HG02840 (cell line): Measurements from ENCODE around the gene SRPK2.

Source experiments
- ATAC-seq: cut with Tn5 transposase; IDR thresholded peaks from one replicate; pipeline ENCODE4 v1.9.1; 2021; ENCODE audit warnings: mild to moderate bottlenecking, moderate library complexity, moderate number of reproducible peaks; ENCODE audit not compliant: unreplicated experiment, low FRiP score

The SRPK2 gene

GRCh38 chr7:105229641-105230040 lies 159.1 kb downstream of the SRPK2 start:
- ATAC-seq: no peak

GRCh38 chr7:105228555-105228954 lies 160.2 kb downstream of the SRPK2 start:
- ATAC-seq: no peak

DNA sequence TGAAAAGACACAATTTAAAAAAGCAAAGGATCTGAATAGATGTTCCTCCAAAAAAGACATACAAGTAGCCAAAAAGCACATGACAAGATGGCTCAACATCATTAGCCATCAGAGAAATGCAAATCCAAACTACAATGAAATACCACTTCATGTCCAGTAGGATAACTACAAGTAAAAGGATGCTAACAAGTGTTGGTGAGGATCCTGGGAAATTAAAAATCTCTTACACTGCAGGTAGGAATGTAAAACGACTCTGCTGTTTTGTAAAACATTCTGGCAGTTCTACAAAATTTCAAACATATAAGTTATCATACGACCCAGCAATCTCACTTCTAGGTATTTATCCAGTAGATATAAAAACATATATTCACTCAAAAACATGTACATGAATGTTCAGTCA lies 161.3 kb downstream of the SRPK2 start:
- no peak for ATAC-seq

DNA sequence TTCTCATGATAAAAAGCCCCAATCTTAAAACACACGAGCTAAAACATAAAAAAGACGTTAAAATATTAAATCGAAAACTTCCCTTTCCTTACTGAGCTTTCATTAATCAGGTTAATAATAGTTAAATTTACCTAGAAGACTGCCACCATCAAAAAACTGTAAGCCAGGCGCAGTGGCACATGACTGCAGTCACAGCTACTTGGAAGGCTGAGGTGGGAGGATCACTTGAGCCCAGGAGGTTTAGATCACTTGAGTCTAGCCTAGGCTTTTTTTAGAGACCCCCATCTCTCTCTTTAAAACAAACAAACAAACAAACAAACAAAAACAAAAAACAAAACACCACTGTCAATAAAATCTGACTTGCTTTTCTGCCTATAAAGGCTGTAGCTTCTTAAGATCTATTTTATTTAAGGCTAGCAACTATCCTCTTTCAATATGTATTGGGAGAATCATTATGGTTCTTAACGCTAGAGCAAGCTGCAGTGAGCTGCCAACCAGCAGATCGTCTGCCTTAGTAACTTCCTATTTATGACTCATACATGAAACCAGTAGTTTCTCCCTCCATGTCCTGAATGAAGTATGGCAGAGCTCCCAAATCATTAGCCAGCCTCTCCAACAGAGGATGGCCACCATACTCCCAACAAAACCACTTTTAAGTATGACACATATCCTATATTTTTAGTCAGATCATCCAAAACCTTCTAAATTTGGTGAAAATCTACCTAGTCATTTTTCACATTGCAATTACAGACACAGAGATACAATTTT lies 163.7 kb downstream of the SRPK2 start:
- no peak for ATAC-seq

DNA sequence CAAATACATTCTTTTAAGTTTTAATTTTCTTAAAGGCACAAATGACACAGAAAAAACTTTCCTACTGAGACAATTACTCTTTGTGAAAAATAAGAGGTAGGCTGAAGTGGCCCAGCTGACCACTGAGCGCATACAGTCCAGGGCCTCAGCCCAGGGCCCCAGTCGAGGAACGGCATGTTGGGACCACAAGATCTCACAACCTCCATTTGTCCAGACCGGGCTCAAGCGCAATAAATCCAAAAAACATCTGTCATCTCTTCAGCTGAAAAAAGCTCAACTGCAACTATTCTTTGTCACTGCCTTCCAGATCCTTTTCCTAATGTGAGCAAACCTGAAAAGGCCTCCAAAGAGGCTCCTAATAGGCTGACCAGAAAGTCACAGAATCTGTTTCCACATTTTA lies 165.8 kb downstream of the SRPK2 start:
- ATAC-seq: no peak

GRCh38 chr7:105219771-105220160 lies 169.0 kb downstream of the SRPK2 start:
- ATAC-seq: no peak

DNA sequence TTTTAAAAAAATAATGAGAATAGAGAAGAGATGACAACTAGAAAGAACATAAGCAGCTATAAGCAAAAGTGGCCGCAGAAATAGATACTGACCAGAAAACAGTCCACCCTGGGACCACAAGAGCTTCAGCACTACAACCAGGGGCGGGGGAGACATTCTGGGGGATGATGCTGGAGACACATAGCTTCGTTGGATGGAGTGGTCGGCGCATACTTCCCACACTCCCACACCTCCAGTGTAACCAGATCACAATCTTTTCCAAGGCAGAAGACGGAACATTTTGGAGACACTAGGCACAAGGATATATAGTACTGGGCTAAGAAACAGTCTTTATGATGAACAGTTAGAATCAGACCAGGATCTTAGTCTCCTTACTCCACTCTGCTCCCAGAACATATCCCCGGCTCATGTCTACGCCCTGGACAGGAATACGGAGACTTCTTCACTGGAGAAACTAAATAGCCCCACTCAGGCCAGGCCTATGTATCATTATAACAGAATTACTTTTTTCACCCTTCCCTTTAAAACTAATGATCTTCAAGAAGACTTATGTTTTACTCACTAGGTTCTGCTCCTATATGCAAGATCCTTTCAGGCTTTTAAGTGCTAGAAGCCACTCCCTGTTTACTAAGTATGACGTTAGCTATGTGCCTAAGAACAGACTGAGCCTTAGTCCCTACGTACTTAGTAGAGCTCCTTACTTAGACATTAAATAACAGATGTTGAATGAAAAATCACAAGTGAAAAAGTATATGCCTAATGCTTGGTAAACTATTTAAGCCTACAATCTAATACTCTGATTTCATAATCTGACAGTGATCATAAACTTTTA lies 169.6 kb downstream of the SRPK2 start:
- ATAC-seq: no peak

DNA sequence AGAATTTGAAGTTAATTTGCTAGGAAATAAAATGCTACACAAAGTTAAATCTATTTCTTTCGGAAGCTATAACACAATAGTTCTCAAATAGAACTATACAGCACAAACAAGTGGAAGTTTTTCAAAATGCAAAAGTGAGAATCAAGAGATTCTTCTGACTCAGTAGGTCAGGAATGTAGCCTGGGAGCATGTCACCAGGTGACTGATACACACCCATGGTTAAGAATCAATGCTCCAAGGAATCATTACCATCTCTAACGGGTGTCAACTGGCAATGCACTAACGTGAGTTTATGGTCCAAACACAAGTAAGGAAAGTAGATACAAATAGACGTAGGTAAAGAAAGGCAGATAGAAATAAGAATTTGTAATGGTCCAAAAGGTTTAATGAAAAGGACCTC lies 170.5 kb downstream of the SRPK2 start:
- no peak for ATAC-seq

GRCh38 chr7:105216786-105217185 lies 171.9 kb downstream of the SRPK2 start:
- no peak for ATAC-seq

GRCh38 chr7:105215821-105216220 lies 172.9 kb downstream of the SRPK2 start:
- ATAC-seq: no peak

GRCh38 chr7:105215182-105215581 lies 173.5 kb downstream of the SRPK2 start:
- no peak for ATAC-seq

DNA sequence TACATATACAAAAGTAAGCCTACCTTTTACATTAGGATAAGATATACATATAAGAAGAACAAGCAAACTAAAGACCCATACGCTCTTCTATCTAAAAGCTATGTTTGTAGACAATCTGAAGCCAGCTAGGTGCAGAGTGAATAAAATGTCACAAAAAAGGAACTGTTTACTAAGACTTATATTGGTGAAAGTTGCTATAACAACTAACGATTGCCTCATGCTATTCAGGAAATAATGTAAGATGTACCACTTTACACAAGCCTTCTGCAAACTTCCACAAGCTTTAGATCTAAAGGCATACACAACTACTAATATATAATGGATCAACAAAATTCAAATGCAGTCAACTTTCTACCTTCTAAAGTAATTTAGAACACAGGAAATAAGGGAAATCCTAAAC lies 175.1 kb downstream of the SRPK2 start:
- ATAC-seq: no peak

DNA sequence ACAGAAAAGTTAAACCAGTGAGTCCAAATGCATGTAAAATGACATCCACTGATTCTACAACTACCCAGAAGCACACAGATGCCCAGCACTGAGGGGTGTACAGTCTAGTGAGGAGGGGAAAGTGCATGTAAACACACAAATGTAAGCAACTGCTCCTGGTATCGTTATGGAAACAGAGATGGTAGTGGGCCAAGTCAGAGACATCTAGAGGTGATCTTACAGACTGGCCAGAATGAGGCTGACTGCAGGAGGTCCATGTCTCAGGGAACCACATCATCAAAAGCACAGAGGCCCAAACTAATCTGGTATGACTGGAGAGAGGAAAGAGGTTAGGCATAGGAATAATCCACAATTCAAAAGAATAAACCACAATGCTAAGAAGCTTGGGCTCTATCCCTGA lies 176.5 kb downstream of the SRPK2 start:
- no peak for ATAC-seq

GRCh38 chr7:105210721-105211205 lies 178.0 kb downstream of the SRPK2 start:
- peak; percentile 74 for ATAC-seq

GRCh38 chr7:105209870-105210269 lies 178.9 kb downstream of the SRPK2 start:
- ATAC-seq: no peak

DNA sequence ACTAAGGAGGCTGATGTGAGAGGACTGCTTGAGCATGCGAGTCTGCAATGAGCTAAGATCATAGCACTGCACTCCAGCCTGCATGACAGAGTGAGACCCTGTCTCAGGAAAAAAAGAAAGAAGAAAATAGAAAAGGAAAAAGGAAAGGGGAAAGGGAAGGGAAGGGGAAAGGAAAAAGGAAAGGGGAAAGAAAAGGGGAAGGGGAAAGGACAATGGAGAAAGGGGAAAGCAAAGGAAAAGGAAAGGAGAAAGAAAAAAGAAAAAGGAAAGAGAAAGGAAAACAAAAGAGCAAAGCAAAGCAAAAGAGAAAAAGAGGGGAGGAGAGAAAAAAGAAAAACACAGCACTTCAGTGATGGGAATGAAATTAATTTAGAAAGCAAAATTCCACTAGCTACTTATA lies 179.3 kb downstream of the SRPK2 start:
- no peak for ATAC-seq

DNA sequence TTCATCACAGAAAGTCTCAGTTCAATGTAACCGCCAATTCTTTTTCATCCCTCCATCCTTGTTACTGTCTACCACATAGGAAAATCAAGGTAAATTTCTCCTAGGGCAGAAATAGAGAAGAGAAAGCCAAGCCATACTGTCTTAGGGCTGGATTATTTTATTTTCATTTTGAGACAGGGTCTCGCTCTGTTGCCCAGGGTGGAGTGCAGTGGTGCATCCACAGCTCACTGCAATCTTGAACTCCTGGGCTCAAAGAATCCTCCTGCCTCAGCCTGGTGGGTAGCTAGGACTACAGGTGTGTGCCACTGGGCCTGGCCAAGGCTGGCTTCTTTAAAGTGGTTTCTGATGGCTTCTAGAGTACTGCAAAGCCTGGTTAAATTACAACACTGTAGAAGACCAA lies 181.7 kb downstream of the SRPK2 start:
- ATAC-seq: no peak

GRCh38 chr7:105205592-105206237 lies 183.0 kb downstream of the SRPK2 start:
- ATAC-seq: no peak

DNA sequence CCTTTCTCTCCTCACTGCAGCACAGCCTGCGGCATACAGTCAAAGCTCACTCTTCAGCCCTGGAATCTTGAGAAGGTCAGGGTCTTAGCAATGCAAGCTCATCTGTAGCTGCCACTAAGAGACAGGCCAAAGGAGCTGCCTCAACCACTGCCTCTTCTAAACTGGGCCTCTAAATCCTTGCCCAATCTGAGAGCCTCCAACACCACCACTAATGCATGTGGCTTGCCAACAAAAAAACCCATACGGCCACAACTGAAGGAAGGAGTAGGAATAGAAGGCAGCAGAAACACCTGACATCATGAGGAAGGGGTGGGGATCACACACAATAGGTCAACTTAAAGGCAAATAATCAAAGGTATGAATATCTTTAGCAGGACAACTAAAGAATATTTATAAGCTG lies 183.8 kb downstream of the SRPK2 start:
- no peak for ATAC-seq

GRCh38 chr7:105204520-105204919 lies 184.2 kb downstream of the SRPK2 start:
- ATAC-seq: no peak

- ATAC-seq: no peak
These were observed 186.1 kb downstream of the SRPK2 start for GRCh38 chr7:105202616-105203015.
